GM12878 (cell line): ENCODE measurements around the gene SH3BP1.

Experiments used
- CREB1 ChIP-seq: IDR thresholded peaks from 2 replicates; pipeline ENCODE4 v1.6.1; 2012; ENCODE audit warnings: low read depth, mild to moderate bottlenecking, inconsistent platforms
- HDGF ChIP-seq: fragments of 450-650 bp; IDR thresholded peaks from 2 replicates; pipeline ENCODE4 v1.6.1; 2016; ENCODE audit warnings: antibody characterized with exemption
- JUND ChIP-seq: IDR thresholded peaks from 2 replicates; pipeline ENCODE4 v1.6.1; 2012; ENCODE audit warnings: low read depth, mild to moderate bottlenecking, low read length, improper control_type of control experiment, moderate library complexity
- KDM1A ChIP-seq: fragments of 200-600 bp; sonication (generic); IDR thresholded peaks from 2 replicates; pipeline ENCODE4 v1.6.1; 2016; ENCODE audit warnings: borderline replicate concordance
- RBBP5 ChIP-seq: fragments of 200-600 bp; sonication (generic); conservative IDR thresholded peaks from 2 replicates; pipeline ENCODE4 v1.6.1; 2016
- TF ChIP-seq, protein P1 (sequence below): fragments of 450-650 bp; formaldehyde crosslinking; IDR thresholded peaks from 2 replicates; pipeline ENCODE4 v1.4.0; 2020; ENCODE audit warnings: mild to moderate bottlenecking, moderate library complexity
- TF ChIP-seq, protein P2 (sequence below), 3 experiments: IDR thresholded peaks in 2 of 3; conservative IDR thresholded peaks in 1 of 3; 2 replicates each; pipeline ENCODE4 v1.5.1; 2011; ENCODE audit warnings: low read depth in 3 of 3, low read length in 3 of 3, mild to moderate bottlenecking in 3 of 3, control low read depth in 2 of 3, moderate library complexity in 2 of 3, inconsistent platforms in 1 of 3, mixed read lengths in 1 of 3; ENCODE audit not compliant: control insufficient read depth in 2 of 3, insufficient read depth in 1 of 3; ENCODE audit errors: extremely low read depth in 1 of 3

DNA sequence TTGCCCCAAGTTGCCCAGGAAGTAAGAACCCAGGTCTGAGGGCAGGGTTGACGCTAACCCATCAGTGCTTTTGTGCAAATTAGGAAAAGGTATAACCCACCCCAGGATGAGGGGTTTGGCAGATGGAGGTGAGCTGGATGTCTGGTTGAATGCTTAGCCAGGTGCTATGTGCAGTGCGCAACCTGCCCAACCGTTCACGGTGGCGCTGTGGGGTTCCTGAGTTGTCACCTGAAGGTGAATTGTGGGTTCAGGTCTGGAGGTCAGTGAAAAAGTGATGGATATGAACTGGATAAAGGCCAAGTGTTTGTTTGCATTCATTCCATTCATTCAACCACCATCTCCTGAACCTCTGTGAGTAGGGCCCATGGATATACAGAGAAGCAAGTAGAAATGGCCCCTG is 45.2 kb upstream of the SH3BP1 start:
- TF ChIP-seq, protein P1, sequence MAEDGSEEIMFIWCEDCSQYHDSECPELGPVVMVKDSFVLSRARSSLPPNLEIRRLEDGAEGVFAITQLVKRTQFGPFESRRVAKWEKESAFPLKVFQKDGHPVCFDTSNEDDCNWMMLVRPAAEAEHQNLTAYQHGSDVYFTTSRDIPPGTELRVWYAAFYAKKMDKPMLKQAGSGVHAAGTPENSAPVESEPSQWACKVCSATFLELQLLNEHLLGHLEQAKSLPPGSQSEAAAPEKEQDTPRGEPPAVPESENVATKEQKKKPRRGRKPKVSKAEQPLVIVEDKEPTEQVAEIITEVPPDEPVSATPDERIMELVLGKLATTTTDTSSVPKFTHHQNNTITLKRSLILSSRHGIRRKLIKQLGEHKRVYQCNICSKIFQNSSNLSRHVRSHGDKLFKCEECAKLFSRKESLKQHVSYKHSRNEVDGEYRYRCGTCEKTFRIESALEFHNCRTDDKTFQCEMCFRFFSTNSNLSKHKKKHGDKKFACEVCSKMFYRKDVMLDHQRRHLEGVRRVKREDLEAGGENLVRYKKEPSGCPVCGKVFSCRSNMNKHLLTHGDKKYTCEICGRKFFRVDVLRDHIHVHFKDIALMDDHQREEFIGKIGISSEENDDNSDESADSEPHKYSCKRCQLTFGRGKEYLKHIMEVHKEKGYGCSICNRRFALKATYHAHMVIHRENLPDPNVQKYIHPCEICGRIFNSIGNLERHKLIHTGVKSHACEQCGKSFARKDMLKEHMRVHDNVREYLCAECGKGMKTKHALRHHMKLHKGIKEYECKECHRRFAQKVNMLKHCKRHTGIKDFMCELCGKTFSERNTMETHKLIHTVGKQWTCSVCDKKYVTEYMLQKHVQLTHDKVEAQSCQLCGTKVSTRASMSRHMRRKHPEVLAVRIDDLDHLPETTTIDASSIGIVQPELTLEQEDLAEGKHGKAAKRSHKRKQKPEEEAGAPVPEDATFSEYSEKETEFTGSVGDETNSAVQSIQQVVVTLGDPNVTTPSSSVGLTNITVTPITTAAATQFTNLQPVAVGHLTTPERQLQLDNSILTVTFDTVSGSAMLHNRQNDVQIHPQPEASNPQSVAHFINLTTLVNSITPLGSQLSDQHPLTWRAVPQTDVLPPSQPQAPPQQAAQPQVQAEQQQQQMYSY (CRISPR knock-in tag), result no peak
- TF ChIP-seq RBBP5 (no peak), JUND (no peak), HDGF (no peak), CREB1 (no peak), KDM1A (no peak)
- TF ChIP-seq, protein P2, sequence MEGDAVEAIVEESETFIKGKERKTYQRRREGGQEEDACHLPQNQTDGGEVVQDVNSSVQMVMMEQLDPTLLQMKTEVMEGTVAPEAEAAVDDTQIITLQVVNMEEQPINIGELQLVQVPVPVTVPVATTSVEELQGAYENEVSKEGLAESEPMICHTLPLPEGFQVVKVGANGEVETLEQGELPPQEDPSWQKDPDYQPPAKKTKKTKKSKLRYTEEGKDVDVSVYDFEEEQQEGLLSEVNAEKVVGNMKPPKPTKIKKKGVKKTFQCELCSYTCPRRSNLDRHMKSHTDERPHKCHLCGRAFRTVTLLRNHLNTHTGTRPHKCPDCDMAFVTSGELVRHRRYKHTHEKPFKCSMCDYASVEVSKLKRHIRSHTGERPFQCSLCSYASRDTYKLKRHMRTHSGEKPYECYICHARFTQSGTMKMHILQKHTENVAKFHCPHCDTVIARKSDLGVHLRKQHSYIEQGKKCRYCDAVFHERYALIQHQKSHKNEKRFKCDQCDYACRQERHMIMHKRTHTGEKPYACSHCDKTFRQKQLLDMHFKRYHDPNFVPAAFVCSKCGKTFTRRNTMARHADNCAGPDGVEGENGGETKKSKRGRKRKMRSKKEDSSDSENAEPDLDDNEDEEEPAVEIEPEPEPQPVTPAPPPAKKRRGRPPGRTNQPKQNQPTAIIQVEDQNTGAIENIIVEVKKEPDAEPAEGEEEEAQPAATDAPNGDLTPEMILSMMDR (IDR thresholded peaks at IDR 0.05 in 2 of 3, conservative IDR thresholded peaks at IDR 0.05 in 1 of 3; ENCODE audit: control insufficient read depth in 2 of 3, extremely low read depth in 1 of 3, insufficient read depth in 1 of 3, low read depth in 3 of 3, low read length in 3 of 3), result 0 out of 6 replicates have a peak, but pooled peaks of 1 of the 3 experiments have one; percentile 16
